Epithelial cell of esophagus (primary cell): ENCODE data around the gene SLAMF8.

Experiments used
- DNase-seq: peaks from one replicate; pipeline ENCODE4 v3.0.0; 2010; ENCODE audit warnings: low read depth
- H3K4me3 ChIP-seq: 2 replicates; pipeline ENCODE4 v1.5.1; 2011; ENCODE audit warnings: mild to moderate bottlenecking, low read length, control low read depth
- TF ChIP-seq, protein P1 (sequence below): IDR thresholded peaks from 2 replicates; pipeline ENCODE4 v1.5.1; 2011; ENCODE audit warnings: low read depth, mild to moderate bottlenecking, low read length, control low read depth, inconsistent platforms; ENCODE audit not compliant: insufficient read depth; ENCODE audit errors: missing control alignments

The SLAMF8 gene

GRCh38 chr1:159786465-159786864 is 40.2 kb upstream of the SLAMF8 start:
- no peak for DNase-seq
- TF ChIP-seq, protein P1, sequence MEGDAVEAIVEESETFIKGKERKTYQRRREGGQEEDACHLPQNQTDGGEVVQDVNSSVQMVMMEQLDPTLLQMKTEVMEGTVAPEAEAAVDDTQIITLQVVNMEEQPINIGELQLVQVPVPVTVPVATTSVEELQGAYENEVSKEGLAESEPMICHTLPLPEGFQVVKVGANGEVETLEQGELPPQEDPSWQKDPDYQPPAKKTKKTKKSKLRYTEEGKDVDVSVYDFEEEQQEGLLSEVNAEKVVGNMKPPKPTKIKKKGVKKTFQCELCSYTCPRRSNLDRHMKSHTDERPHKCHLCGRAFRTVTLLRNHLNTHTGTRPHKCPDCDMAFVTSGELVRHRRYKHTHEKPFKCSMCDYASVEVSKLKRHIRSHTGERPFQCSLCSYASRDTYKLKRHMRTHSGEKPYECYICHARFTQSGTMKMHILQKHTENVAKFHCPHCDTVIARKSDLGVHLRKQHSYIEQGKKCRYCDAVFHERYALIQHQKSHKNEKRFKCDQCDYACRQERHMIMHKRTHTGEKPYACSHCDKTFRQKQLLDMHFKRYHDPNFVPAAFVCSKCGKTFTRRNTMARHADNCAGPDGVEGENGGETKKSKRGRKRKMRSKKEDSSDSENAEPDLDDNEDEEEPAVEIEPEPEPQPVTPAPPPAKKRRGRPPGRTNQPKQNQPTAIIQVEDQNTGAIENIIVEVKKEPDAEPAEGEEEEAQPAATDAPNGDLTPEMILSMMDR: no peak
- H3K4me3 ChIP-seq: no peak overlapping the region

GRCh38 chr1:159786966-159787365 is 39.7 kb upstream of the SLAMF8 start:
- no peak overlapping the region for H3K4me3 ChIP-seq
- TF ChIP-seq, protein P1: no peak
- peak; percentile 84 for DNase-seq

DNA sequence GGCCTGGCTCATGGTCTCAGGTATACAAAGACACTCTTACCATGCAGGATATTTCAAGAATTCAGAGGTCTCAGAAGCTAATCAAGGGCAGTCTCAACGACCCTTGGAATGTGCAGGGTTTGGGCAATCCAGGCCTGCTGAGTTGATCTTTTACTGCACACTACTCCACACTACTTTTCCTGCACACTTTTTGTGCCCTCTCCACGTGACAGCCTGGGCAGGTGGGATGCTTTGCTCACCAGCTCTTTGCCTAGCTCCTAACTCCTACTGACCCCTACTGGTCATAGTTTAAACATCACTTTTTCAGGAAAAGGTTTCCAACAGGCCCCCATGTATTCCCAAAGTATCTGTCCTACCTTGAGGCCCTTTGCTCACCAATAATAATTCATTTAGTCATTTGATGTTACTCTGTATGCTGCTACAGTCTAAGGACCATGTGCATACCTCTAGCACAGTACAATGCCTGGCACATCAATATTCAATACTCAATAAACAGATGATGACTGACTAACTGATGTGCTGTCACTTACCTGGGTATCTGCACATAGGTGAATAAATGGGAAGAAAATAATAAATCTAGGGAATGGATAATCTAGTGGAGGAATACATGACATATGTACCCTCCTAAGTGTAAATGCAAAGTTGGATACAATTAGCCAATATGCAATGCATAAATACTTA is 36.3 kb upstream of the SLAMF8 start:
- TF ChIP-seq, protein P1: peak; percentile 56
- DNase-seq: peak; percentile 35
- H3K4me3 ChIP-seq: no peak overlapping the region

DNA sequence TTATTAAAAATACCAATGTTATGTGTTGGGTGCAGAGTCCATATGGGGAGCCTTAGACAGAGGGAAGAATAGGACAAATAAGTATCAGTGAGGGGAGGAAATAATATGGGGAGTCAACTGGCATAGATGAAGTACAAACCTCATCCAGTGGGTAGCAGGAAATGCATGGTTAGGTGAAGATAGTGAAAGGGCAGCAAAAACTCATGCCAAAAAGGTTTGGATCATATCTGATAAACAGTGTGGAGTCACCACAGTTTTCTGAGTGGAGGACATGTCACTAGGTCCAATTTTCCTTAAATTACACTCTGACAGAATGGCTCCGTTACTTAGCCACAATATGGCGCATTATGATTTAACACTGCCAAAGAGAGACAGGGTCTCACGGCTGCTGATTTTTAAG is 35.6 kb upstream of the SLAMF8 start:
- H3K4me3 ChIP-seq: no peak overlapping the region
- DNase-seq: no peak
- TF ChIP-seq, protein P1: no peak

DNA sequence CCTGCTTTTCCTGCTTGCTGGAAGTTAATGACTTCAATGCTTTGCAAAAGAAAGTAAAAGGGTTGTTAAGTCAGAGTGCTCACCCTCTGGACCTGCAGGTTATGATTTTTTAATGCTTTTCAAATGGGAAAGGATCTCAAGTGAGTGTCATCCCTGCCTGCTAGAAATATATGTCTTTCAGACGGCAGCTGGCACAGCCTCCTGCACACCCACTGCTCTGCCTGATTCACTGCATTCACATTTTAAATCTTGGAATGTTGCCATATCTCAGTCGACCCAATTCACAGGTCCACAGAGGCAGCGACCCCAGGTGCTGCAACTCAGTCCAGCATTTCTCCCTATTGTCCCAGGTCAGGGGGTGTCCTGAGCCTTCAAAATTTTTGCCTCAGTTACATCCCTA is 35.2 kb upstream of the SLAMF8 start:
- TF ChIP-seq, protein P1: no peak
- no peak for DNase-seq
- H3K4me3 ChIP-seq: no peak overlapping the region

- TF ChIP-seq, protein P1: no peak
- no peak for DNase-seq
- no peak overlapping the region for H3K4me3 ChIP-seq
These were observed 31.1 kb upstream of the SLAMF8 start for GRCh38 chr1:159795534-159795933.

DNA sequence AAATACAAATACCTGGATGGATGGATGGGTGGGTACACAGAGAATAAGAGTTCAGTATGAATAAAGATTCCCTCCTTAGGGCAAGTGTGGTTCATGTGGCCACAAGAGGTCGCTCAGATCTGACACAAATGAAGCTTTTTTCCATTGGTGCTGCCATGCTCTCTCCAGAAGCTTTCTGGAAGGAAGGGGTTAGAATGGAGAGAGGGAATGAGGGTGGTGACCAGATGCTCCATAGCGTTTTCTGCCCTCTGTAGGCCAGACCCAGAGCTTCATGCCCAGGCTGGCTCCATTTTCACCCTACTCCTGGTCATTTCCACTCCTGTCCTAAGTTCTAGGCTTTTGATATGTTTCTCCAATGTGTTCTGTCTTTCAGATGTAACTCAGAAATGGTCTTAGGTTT is 27.8 kb upstream of the SLAMF8 start:
- no peak overlapping the region for H3K4me3 ChIP-seq
- TF ChIP-seq, protein P1: peak; percentile 84
- DNase-seq: peak; percentile 85
